Fibroblast of the aortic adventitia (primary cell): Measurements from ENCODE around the gene NDRG4. TPM values are rescaled to one million over a fixed set of nuclear protein-coding genes. Genes with fewer than 3 reads are reported as not detected.

Experiments
- DNase-seq: peaks from one replicate; pipeline ENCODE4 v3.0.0-alpha.2; 2010; ENCODE audit warnings: low read depth
- H3K4me3 ChIP-seq: 2 replicates; pipeline ENCODE4 v1.5.1; 2011; ENCODE audit warnings: low read depth, mild to moderate bottlenecking, control low read depth, low read length, moderate library complexity
- CTCF ChIP-seq: IDR thresholded peaks from 2 replicates; pipeline ENCODE4 v1.5.1; 2011; ENCODE audit warnings: mild to moderate bottlenecking, low read length, control low read depth, inconsistent platforms; ENCODE audit not compliant: insufficient read depth
- total RNA-seq: library from RNA; depleted of rRNA; stranded (reverse); fragments of >200 nt; gene quantifications from 2 replicates; pipeline ENCODE4 v1.2.3, GENCODE V29; 2012; ENCODE audit warnings: low replicate concordance

Gene NDRG4
- total RNA-seq, 1 donor = 5.2 TPM

GRCh38 chr16:58506241-58507194, 6.6 kb downstream of the NDRG4 start:
- no peak overlapping the region for H3K4me3 ChIP-seq
- no peak for TF ChIP-seq CTCF
- DNase-seq = no peak

GRCh38 chr16:58507195-58507962, 7.4 kb downstream of the NDRG4 start:
- H3K4me3 ChIP-seq = no peak overlapping the region
- no peak for DNase-seq
- TF ChIP-seq CTCF = no peak

- no peak for TF ChIP-seq CTCF
- no peak for DNase-seq
- H3K4me3 ChIP-seq = no peak overlapping the region
Measured at GRCh38 chr16:58507963-58508670, 8.2 kb downstream of the NDRG4 start.

- no peak overlapping the region for H3K4me3 ChIP-seq
Measured at GRCh38 chr16:58508671-58509251, 8.8 kb downstream of the NDRG4 start.

GRCh38 chr16:58509256-58510096, 9.5 kb downstream of the NDRG4 start:
- no peak for DNase-seq

More at GRCh38 chr16:58508671-58509251, 8.8 kb downstream of the NDRG4 start:
- DNase-seq = no peak
- no peak for TF ChIP-seq CTCF

More at GRCh38 chr16:58509256-58510096, 9.5 kb downstream of the NDRG4 start:
- no peak overlapping the region for H3K4me3 ChIP-seq
- TF ChIP-seq CTCF = no peak
